CD4-positive, alpha-beta T cell treated with Interleukin-12 subunit alpha and Interleukin-12 subunit beta, for 1 hour (primary cell): Measurements from ENCODE around the gene ENPP1.

Experiments used
- DNase-seq: peaks from one replicate; pipeline ENCODE4 v3.0.0-alpha.2; 2020

The ENPP1 gene

GRCh38 chr6:131917763-131918649 lies 110.2 kb downstream of the ENPP1 start:
- DNase-seq = no peak

GRCh38 chr6:131918650-131919355 lies 111.0 kb downstream of the ENPP1 start:
- DNase-seq = no peak

GRCh38 chr6:131920656-131921055 lies 112.8 kb downstream of the ENPP1 start:
- DNase-seq = no peak

GRCh38 chr6:131923356-131923755 lies 115.5 kb downstream of the ENPP1 start:
- DNase-seq = peak; percentile 18

- no peak for DNase-seq
Observed at GRCh38 chr6:131924881-131925474, 117.2 kb downstream of the ENPP1 start.

GRCh38 chr6:131929264-131929663 lies 121.4 kb downstream of the ENPP1 start:
- DNase-seq = no peak

GRCh38 chr6:131929976-131930375 lies 122.2 kb downstream of the ENPP1 start:
- DNase-seq = no peak

GRCh38 chr6:131931063-131931750 lies 123.4 kb downstream of the ENPP1 start:
- no peak for DNase-seq

- DNase-seq = no peak
Observed at GRCh38 chr6:131936156-131936555, 128.3 kb downstream of the ENPP1 start.

GRCh38 chr6:131937226-131937625 lies 129.4 kb downstream of the ENPP1 start:
- DNase-seq = no peak

GRCh38 chr6:131937703-131938631 lies 130.1 kb downstream of the ENPP1 start:
- no peak for DNase-seq
